SU-DHL-6 (cell line): ENCODE measurements around the gene ATP1A4.

Source experiments
- H2AFZ ChIP-seq: fragments of 200-600 bp; sonication (generic); 2 replicates; pipeline ENCODE4 v1.6.1; 2014; ENCODE audit warnings: low read depth, mild to moderate bottlenecking, moderate library complexity, mixed read lengths, antibody characterized with exemption, low read length; ENCODE audit not compliant: severe bottlenecking
- H3F3A ChIP-seq: fragments of 200-600 bp; shearing (Covaris generic); 2 replicates; pipeline ENCODE4 v1.6.0; 2016; ENCODE audit warnings: antibody characterized with exemption, mild to moderate bottlenecking; ENCODE audit not compliant: insufficient read depth
- H3K27ac ChIP-seq: fragments of 200-600 bp; sonication (generic); 2 replicates; pipeline ENCODE4 v1.5.1; 2016; ENCODE audit warnings: low read depth, mild to moderate bottlenecking, low read length, moderate library complexity, mixed read lengths
- H3K27me3 ChIP-seq: fragments of 200-600 bp; sonication (generic), shearing (Covaris generic); 2 replicates; pipeline ENCODE4 v1.6.0; 2014; ENCODE audit warnings: mild to moderate bottlenecking, low read length
- H3K36me3 ChIP-seq: fragments of 200-600 bp; sonication (generic); 2 replicates; pipeline ENCODE4 v1.6.1; 2014; ENCODE audit warnings: mild to moderate bottlenecking, low read length, mixed read lengths
- H3K4me2 ChIP-seq: fragments of 300-600, 200-600 bp; shearing (Covaris generic), sonication (generic); 2 replicates; pipeline ENCODE4 v1.6.0; 2014; ENCODE audit warnings: low read length, low read depth, mild to moderate bottlenecking; ENCODE audit not compliant: poor library complexity, severe bottlenecking
- H3K4me3 ChIP-seq: fragments of 200-600 bp; sonication (generic); 2 replicates; pipeline ENCODE4 v1.5.1; 2014; ENCODE audit warnings: antibody characterized with exemption, low read length, mild to moderate bottlenecking, mixed read lengths; ENCODE audit not compliant: insufficient read depth, poor library complexity, severe bottlenecking
- H3K79me2 ChIP-seq: fragments of 200-600 bp; sonication (generic); 2 replicates; pipeline ENCODE4 v1.6.1; 2014; ENCODE audit warnings: mild to moderate bottlenecking, low read length, moderate library complexity; ENCODE audit not compliant: insufficient read depth
- H3K9ac ChIP-seq: fragments of 200-600 bp; sonication (generic); 2 replicates; pipeline ENCODE4 v1.7.0; 2014; ENCODE audit warnings: mild to moderate bottlenecking, low read length
- H3K9me2 ChIP-seq: fragments of 200-600 bp; sonication (generic); replicated peaks from 2 replicates; pipeline ENCODE4 v1.6.1; 2014; ENCODE audit warnings: low read length; ENCODE audit not compliant: insufficient read depth
- H3K9me3 ChIP-seq: fragments of 200-600 bp; sonication (generic); 2 replicates; pipeline ENCODE4 v1.6.1; 2014; ENCODE audit warnings: low read length, mixed read lengths; ENCODE audit not compliant: insufficient read depth
- H4K20me1 ChIP-seq: fragments of 200-600 bp; sonication (generic); 2 replicates; pipeline ENCODE4 v1.6.1; 2014; ENCODE audit warnings: low read depth, mild to moderate bottlenecking, antibody characterized with exemption, low read length, moderate library complexity, mixed read lengths
- CTCF ChIP-seq: fragments of 200-600 bp; sonication (generic); IDR thresholded peaks from one replicate; pipeline ENCODE4 v1.5.1; 2017; ENCODE audit warnings: antibody characterized with exemption, mild to moderate bottlenecking, low read length, moderate library complexity; ENCODE audit not compliant: insufficient read depth, poor library complexity, severe bottlenecking
- EZH2phosphoT487 ChIP-seq: fragments of 200-600 bp; sonication (generic), shearing (Covaris generic); conservative IDR thresholded peaks from 2 replicates; pipeline ENCODE4 v1.6.1; 2018; ENCODE audit warnings: mild to moderate bottlenecking, antibody characterized with exemption, low read length, moderate library complexity, mixed read lengths

The ATP1A4 gene

GRCh38 chr1:160208557-160209320, 57.3 kb downstream of the ATP1A4 start:
- H2AFZ ChIP-seq, result no peak overlapping the region
- no peak overlapping the region for H3K27ac ChIP-seq
- no peak overlapping the region for H3K9ac ChIP-seq
- peaks cover 21% of the 10 kb centered on the region for H3F3A ChIP-seq
- peaks cover 8% of the 10 kb centered on the region; the same call in 1 of the 2 replicates for H3K79me2 ChIP-seq
- no peaks in the 10 kb centered on the region for H3K27me3 ChIP-seq
- no peak overlapping the region for H3K4me3 ChIP-seq
- peaks cover 2% of the 10 kb centered on the region; the same call in 1 of the 2 replicates for H3K36me3 ChIP-seq
- H3K4me2 ChIP-seq, result no peak overlapping the region
- H4K20me1 ChIP-seq, result no peaks in the 10 kb centered on the region
- H3K9me3 ChIP-seq, result no peaks in the 10 kb centered on the region
- TF ChIP-seq EZH2phosphoT487 (no peak), CTCF (no peak)
- no peaks in the 10 kb centered on the region for H3K9me2 ChIP-seq

- H3K27me3 ChIP-seq, result no peaks in the 10 kb centered on the region
- no peaks in the 10 kb centered on the region for H3K9me2 ChIP-seq
- no peak overlapping the region for H3K4me2 ChIP-seq
- peaks cover 2% of the 10 kb centered on the region; the same call in 1 of the 2 replicates for H3K36me3 ChIP-seq
- peaks cover 13% of the 10 kb centered on the region for H3F3A ChIP-seq
- H3K4me3 ChIP-seq, result no peak overlapping the region
- TF ChIP-seq CTCF, result no peak
- no peak for TF ChIP-seq EZH2phosphoT487
- H3K9me3 ChIP-seq, result no peaks in the 10 kb centered on the region
- H3K79me2 ChIP-seq, result peaks cover 8% of the 10 kb centered on the region; the same call in 1 of the 2 replicates
- H3K27ac ChIP-seq, result no peak overlapping the region
- no peak overlapping the region for H2AFZ ChIP-seq
- H4K20me1 ChIP-seq, result no peaks in the 10 kb centered on the region
- H3K9ac ChIP-seq, result no peak overlapping the region
Measured at GRCh38 chr1:160209321-160210046, 58.1 kb downstream of the ATP1A4 start.

- H3K9me2 ChIP-seq, result no peaks in the 10 kb centered on the region
- H2AFZ ChIP-seq, result no peak overlapping the region
- no peak overlapping the region for H3K9ac ChIP-seq
- no peak overlapping the region for H3K4me2 ChIP-seq
- peaks cover 8% of the 10 kb centered on the region; the same call in 1 of the 2 replicates for H3K79me2 ChIP-seq
- no peak overlapping the region for H3K27ac ChIP-seq
- H3K36me3 ChIP-seq, result peaks cover 2% of the 10 kb centered on the region; the same call in 1 of the 2 replicates
- H4K20me1 ChIP-seq, result no peaks in the 10 kb centered on the region
- peaks cover 8% of the 10 kb centered on the region for H3F3A ChIP-seq
- TF ChIP-seq EZH2phosphoT487 (no peak), CTCF (no peak)
- no peaks in the 10 kb centered on the region for H3K27me3 ChIP-seq
- H3K9me3 ChIP-seq, result no peaks in the 10 kb centered on the region
- no peak overlapping the region for H3K4me3 ChIP-seq
Measured at GRCh38 chr1:160210561-160210960, 59.2 kb downstream of the ATP1A4 start.
